ENCODE data around the gene NOD2.

The NOD2 gene

GRCh38 chr16:50705436-50706110 is 12.2 kb downstream of the NOD2 start:
- in situ Hi-C loops (cut with HindIII; ENCODE audit: low pct_ligation_motif_present, low pct_unique_long_range_greater_than_20kb, low sequenced_read_pairs): no loop called here
- no peak for DNase-seq

DNA sequence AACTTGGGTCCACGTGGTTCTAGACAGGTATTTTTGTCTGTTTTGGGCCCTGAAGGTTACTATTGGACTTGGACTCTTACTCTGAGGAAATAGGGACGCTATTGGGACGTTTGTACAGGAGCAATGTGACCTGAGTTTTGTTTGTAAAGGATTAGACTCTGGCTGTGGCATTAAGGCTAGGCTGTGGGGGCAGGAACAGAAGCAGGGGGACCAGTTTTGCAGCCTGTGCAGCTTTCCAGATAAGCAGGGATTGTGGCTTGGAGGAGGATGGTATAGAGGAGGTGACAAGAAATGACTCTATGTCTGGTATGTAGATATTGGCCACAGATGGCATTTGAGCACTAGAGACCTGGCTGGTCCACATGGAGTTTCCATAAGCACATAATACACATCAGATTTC is 12.8 kb downstream of the NOD2 start:
- DNase-seq: no peak
- in situ Hi-C loops (cut with HindIII; ENCODE audit: low pct_ligation_motif_present, low pct_unique_long_range_greater_than_20kb, low sequenced_read_pairs): no loop called here

- in situ Hi-C loops (cut with HindIII; ENCODE audit: low pct_ligation_motif_present, low pct_unique_long_range_greater_than_20kb, low sequenced_read_pairs): no loop called here
- DNase-seq: no peak
Measured at GRCh38 chr16:50708373-50709060, 15.1 kb downstream of the NOD2 start.

GRCh38 chr16:50709061-50709684 is 15.8 kb downstream of the NOD2 start:
- DNase-seq: no peak
- in situ Hi-C loops (cut with HindIII; ENCODE audit: low pct_ligation_motif_present, low pct_unique_long_range_greater_than_20kb, low sequenced_read_pairs): no loop called here

- DNase-seq: no peak
- in situ Hi-C loops (cut with HindIII; ENCODE audit: low pct_ligation_motif_present, low pct_unique_long_range_greater_than_20kb, low sequenced_read_pairs): no loop called here
Measured at GRCh38 chr16:50709980-50710379, 16.6 kb downstream of the NOD2 start.

- in situ Hi-C loops (cut with HindIII; ENCODE audit: low pct_ligation_motif_present, low pct_unique_long_range_greater_than_20kb, low sequenced_read_pairs): no loop called here
- no peak for DNase-seq
Measured at GRCh38 chr16:50711040-50711439, 17.6 kb downstream of the NOD2 start.

GRCh38 chr16:50711862-50712559 is 18.6 kb downstream of the NOD2 start:
- no peak for DNase-seq
- in situ Hi-C loops (cut with HindIII; ENCODE audit: low pct_ligation_motif_present, low pct_unique_long_range_greater_than_20kb, low sequenced_read_pairs): no loop called here

GRCh38 chr16:50712560-50712898 is 19.1 kb downstream of the NOD2 start:
- in situ Hi-C loops (cut with HindIII; ENCODE audit: low pct_ligation_motif_present, low pct_unique_long_range_greater_than_20kb, low sequenced_read_pairs): no loop called here
- no peak for DNase-seq

DNA sequence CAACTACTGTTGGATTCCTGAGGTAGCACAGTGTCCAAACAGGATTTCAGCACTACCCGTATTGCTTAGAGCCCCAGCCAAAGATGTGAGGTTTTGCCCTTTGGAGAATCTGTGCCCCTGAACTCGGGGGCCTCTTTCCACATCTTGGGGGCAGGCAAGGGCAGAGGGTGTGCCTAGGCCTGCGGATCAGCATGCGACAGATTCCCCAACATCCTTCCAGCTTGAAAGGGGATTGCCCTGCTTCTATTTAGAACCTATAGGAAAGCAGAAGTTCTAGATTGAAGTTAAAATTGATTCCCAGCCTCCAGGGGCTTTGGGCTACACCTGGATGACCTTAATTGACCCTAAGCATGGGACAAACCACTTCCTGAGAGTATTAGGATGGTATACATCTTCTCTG is 19.6 kb downstream of the NOD2 start:
- in situ Hi-C loops (cut with HindIII; ENCODE audit: low pct_ligation_motif_present, low pct_unique_long_range_greater_than_20kb, low sequenced_read_pairs): no loop called here
- no peak for DNase-seq

GRCh38 chr16:50717091-50717490 is 23.7 kb downstream of the NOD2 start:
- DNase-seq: no peak

DNA sequence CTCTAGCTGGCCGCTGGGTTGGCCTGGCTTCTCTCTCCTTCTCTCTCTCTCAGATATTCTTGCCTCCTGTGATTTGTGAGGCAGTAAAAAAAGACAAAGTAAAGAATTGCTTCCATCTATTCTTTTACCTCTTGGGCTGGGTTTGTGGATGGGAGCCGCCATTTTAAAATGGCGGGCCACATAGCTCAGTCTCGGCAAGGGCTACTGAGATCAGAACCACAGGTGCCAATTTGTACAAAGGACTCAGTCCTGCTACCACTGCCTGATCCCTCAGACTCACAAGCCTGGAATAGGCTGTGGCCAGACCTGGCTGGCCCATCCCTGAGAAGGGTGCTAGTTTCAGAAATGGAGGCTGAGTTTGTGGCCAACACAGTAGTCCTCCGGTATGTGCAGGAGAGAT is 24.1 kb downstream of the NOD2 start:
- DNase-seq: no peak
- in situ Hi-C loops (cut with HindIII; ENCODE audit: low pct_ligation_motif_present, low pct_unique_long_range_greater_than_20kb, low sequenced_read_pairs): no loop called here

More at GRCh38 chr16:50717091-50717490, 23.7 kb downstream of the NOD2 start:
- in situ Hi-C loops (cut with HindIII; ENCODE audit: low pct_ligation_motif_present, low pct_unique_long_range_greater_than_20kb, low sequenced_read_pairs): no loop called here

GRCh38 chr16:50718061-50718760 is 24.8 kb downstream of the NOD2 start:
- in situ Hi-C loops (cut with HindIII; ENCODE audit: low pct_ligation_motif_present, low pct_unique_long_range_greater_than_20kb, low sequenced_read_pairs): no loop called here
- DNase-seq: no peak

- DNase-seq: no peak
- in situ Hi-C loops (cut with HindIII; ENCODE audit: low pct_ligation_motif_present, low pct_unique_long_range_greater_than_20kb, low sequenced_read_pairs): no loop called here
Measured at GRCh38 chr16:50718761-50719400, 25.5 kb downstream of the NOD2 start.

- in situ Hi-C loops (cut with HindIII; ENCODE audit: low pct_ligation_motif_present, low pct_unique_long_range_greater_than_20kb, low sequenced_read_pairs): no loop called here
- no peak for DNase-seq
Measured at GRCh38 chr16:50719401-50720337, 26.3 kb downstream of the NOD2 start.

GRCh38 chr16:50721549-50722404 is 28.4 kb downstream of the NOD2 start:
- in situ Hi-C loops (cut with HindIII; ENCODE audit: low pct_ligation_motif_present, low pct_unique_long_range_greater_than_20kb, low sequenced_read_pairs): no loop called here

DNA sequence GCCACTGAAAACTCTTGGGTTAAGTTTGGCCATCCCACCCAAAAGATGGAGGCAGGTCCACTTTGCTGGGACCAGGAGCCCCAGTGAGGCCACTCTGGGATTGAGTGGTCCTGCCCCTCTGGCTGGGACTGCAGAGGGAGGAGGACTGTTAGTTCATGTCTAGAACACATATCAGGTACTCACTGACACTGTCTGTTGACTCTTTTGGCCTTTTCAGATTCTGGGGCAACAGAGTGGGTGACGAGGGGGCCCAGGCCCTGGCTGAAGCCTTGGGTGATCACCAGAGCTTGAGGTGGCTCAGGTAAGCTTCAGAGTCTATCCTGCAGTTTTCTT is 29.0 kb downstream of the NOD2 start:
- in situ Hi-C loops (cut with HindIII; ENCODE audit: low pct_ligation_motif_present, low pct_unique_long_range_greater_than_20kb, low sequenced_read_pairs): no loop called here
- DNase-seq: no peak

More at GRCh38 chr16:50721549-50722404, 28.4 kb downstream of the NOD2 start:
- DNase-seq: no peak

DNA sequence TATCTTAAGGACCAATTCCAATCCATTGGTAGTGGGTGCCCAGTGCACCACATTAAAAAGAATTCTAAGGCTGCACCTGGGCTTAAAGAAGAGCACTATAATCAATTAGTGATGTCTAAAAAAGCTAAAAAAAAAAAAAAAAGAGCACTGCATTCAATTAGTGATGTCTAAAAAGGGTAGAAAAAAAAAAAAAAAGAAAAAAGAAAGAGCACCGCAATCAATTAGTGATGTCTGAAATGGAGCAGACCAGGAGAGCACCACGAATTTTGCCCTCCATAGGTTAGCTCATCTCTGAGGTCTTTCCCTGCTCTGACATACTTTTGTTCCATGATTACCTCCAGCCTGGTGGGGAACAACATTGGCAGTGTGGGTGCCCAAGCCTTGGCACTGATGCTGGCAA is 29.6 kb downstream of the NOD2 start:
- in situ Hi-C loops (cut with HindIII; ENCODE audit: low pct_ligation_motif_present, low pct_unique_long_range_greater_than_20kb, low sequenced_read_pairs): no loop called here
- DNase-seq: no peak
